Ovary (tissue), 9 donors: ENCODE data around the gene NEMP2. TPM values are rescaled to one million over a fixed set of nuclear protein-coding genes. Genes with fewer than 3 reads are reported as not detected.

ENCODE experiments used
- DNase-seq, 5 donors: peaks; one replicate each; pipeline ENCODE4 v3.0.0-alpha.2; 2019 to 2020
- H3K27ac ChIP-seq, 2 donors: fragments of 200-600 bp; one replicate each; pipeline versions ENCODE4 v1.5.1 to v1.8.0; 2019 to 2022
- H3K27me3 ChIP-seq: fragments of 200-600 bp; one replicate; pipeline ENCODE4 v1.8.0; 2022
- H3K36me3 ChIP-seq: fragments of 200-600 bp; sonication (generic); one replicate; pipeline ENCODE4 v1.5.1; 2019
- H3K4me1 ChIP-seq: one replicate; pipeline ENCODE4 v1.8.1; 2013; ENCODE audit warnings: mild to moderate bottlenecking, moderate library complexity; ENCODE audit not compliant: insufficient read depth
- H3K4me3 ChIP-seq: fragments of 200-600 bp; sonication (generic); one replicate; pipeline ENCODE4 v1.5.1; 2017
- H3K9me3 ChIP-seq, 2 donors: fragments of 200-600 bp in 1 of 2; sonication (generic) in 1 of 2; one replicate each; pipeline versions ENCODE4 v1.5.1 to v1.8.1; 2013 to 2019; ENCODE audit warnings: mild to moderate bottlenecking in 1 of 2, moderate library complexity in 1 of 2
- EP300 ChIP-seq: sonication (generic); formaldehyde crosslinking; IDR thresholded peaks from one replicate; pipeline ENCODE4 v1.6.1; 2017; ENCODE audit warnings: antibody characterized with exemption
- POLR2A ChIP-seq: fragments of 450-650 bp; IDR thresholded peaks from one replicate; pipeline ENCODE4 v1.6.1; 2017; ENCODE audit warnings: antibody characterized with exemption, mild to moderate bottlenecking, moderate library complexity
- WGBS, 3 donors: extraction: QIAGEN DNeasy Blood & Tissue Kit in 1 of 3; methylation state at CpG; one replicate each; pipeline versions ENCODE4 v1.1.5 to v1.1.7; 2013 to 2017; 5-methylcytosine and 5-hydroxymethylcytosine counted together
- intact Hi-C, 4 donors: fragments of 100-400 bp; cut with DNase I; formaldehyde crosslinking; loops; one replicate each; pipeline versions ENCODE4 v1.11.0 to v1.15.1; 2022 to 2023
- polyA plus RNA-seq, 2 donors: library from polyadenylated mRNA; stranded (reverse); fragments of 200-250 nt in 1 of 2; fragments of 350-450 nt in 1 of 2; fragmentation: Illumina TruSeq in 1 of 2; extraction: RNeasy Lipid Tissue Mini Kit (QIAGEN cat#74804) in 1 of 2; gene quantifications; one replicate each; pipeline ENCODE4 v1.2.3, GENCODE V29; 2013 to 2014
- total RNA-seq, 7 donors: library from RNA; depleted of rRNA in 2 of 7; stranded (reverse); fragments of >200 nt in 2 of 7; fragmentation: NEBNext Ultra II Directional in 3 of 7; extraction: Animal tissue kit (Norgen Biotek cat#: 25700) in 3 of 7; gene quantifications; one replicate each; pipeline versions ENCODE4 v1.1.0 to v1.2.4, GENCODE V29; 2016 to 2023
- TF ChIP-seq, protein P1 (sequence below), 3 donors: fragments of 450-650 bp in 2 of 3; fragments of 200-600 bp in 1 of 3; IDR thresholded peaks; one replicate each; pipeline versions ENCODE4 v1.5.1 to v1.8.0; 2016 to 2022; ENCODE audit warnings: antibody characterized with exemption in 3 of 3, mild to moderate bottlenecking in 1 of 3
- donor health status: DM: no; HTN: no; CAD: no; lungs with moderate emphysema.
- donor health status: DM: no; HTN: no; CAD: no.
- donor health status: Bipolar disorder and iron deficiency.
- donor health status: DM: yes; HTN: yes; CAD: no.
- donor health status: DM: no; HTN: no; CAD: no.
- donor health status: DM: yes; HTN: yes; CAD: no.

Gene NEMP2
- total and polyA plus RNA-seq, 9 donors, result 1.4 to 6.4 (median 4.5) TPM

DNA sequence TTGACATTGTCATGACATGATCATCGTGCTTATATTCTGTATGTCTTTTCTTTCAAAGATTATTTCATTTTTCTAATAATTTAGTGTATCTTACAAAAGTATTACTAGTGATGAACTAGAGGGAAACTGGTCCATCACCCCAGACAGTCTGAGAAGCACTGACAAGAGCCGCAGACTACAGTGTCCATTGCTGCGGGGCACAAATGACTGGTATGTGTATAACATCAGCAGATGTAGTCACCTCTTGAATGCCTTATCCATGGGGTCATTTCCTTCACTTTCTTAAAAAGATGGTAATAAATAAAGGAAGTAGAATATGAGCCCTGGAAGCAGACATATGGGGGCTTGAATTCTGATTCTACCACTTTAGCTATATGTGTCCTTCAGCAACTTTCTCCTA, 29.6 kb downstream of the NEMP2 start:
- Histone ChIP-seq H3K4me1 (peaks cover 1% of the 10 kb centered on the region), H3K36me3 (no peaks in the 10 kb centered on the region), H3K4me3 (no peak overlapping the region), H3K27ac (no peak overlapping the region), H3K9me3 (no peaks in the 10 kb centered on the region), H3K27me3 (no peaks in the 10 kb centered on the region)
- no peak for DNase-seq
- 95 to 99% (median 98%) methylated on average over 3 of the region's 3 CpGs for WGBS, 3 donors
- intact Hi-C loops, result no loop called here
- TF ChIP-seq, protein P1, sequence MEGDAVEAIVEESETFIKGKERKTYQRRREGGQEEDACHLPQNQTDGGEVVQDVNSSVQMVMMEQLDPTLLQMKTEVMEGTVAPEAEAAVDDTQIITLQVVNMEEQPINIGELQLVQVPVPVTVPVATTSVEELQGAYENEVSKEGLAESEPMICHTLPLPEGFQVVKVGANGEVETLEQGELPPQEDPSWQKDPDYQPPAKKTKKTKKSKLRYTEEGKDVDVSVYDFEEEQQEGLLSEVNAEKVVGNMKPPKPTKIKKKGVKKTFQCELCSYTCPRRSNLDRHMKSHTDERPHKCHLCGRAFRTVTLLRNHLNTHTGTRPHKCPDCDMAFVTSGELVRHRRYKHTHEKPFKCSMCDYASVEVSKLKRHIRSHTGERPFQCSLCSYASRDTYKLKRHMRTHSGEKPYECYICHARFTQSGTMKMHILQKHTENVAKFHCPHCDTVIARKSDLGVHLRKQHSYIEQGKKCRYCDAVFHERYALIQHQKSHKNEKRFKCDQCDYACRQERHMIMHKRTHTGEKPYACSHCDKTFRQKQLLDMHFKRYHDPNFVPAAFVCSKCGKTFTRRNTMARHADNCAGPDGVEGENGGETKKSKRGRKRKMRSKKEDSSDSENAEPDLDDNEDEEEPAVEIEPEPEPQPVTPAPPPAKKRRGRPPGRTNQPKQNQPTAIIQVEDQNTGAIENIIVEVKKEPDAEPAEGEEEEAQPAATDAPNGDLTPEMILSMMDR (IDR thresholded peaks at IDR 0.05), result no peak
- TF ChIP-seq EP300 (no peak), POLR2A (no peak)

DNA sequence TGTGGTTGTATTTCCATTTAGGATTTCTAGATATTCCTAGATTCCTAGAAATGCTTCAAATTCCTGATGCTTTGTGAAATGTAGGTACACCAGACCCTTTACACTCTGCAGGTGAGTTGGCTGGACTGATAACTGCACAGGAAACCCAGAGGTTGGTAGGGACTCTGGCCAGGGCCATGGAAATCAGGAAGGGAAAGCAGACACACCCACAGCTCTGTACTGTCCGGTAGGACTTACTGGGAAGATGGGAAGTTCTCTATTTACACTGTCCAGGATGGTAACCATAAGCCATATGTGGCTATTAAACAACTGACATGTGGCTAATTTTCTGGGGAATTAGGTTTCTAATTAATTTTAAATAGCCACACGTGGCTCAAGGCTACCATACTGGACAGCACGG, 31.4 kb downstream of the NEMP2 start:
- H3K27me3 ChIP-seq, result no peaks in the 10 kb centered on the region
- no peaks in the 10 kb centered on the region for H3K36me3 ChIP-seq
- peaks cover 1% of the 10 kb centered on the region for H3K4me1 ChIP-seq
- no peaks in the 10 kb centered on the region for H3K9me3 ChIP-seq
- intact Hi-C loops, result no loop called here
- DNase-seq, result no peak
- H3K4me3 ChIP-seq, result no peak overlapping the region
- H3K27ac ChIP-seq, result no peak overlapping the region
- 84 to 91% (median 87%) methylated on average over 3 of the region's 3 CpGs for WGBS, 3 donors
- TF ChIP-seq POLR2A (no peak), EP300 (no peak)
- TF ChIP-seq, protein P1 (IDR thresholded peaks at IDR 0.05), result no peak

DNA sequence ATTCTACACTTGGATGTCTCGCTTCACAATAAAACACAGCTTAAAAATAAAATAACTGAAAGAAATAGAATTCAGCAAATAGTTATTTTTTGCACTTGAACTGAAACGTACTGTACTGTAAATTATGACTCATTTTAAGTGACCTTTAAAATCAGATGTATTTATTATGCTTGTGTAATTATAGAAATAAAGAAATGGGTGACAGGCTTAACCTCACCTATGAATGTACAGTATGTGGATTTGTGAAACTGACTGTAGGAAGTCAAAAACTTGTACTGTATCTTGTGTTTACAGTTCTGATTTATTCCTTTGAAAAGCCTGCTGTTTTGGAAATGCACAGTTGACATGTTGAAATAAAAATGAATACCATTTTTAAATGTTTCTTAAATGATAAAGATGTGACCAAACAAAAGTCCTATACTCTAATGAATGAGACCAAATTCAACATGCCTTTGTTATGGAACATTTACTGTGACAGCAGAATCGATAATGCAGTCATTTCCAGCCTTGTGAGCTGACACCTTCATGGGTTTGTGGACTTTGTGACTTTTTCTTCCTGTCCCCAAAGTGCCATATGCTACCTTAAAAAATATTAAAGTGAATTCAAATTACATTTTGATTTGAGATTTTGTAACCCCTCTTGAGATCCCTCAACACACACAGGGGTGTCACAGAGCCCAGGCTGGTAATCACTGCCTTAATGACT, 32.7 kb downstream of the NEMP2 start:
- H3K27ac ChIP-seq, result no peak overlapping the region
- intact Hi-C loops, result no loop called here
- peaks cover 1% of the 10 kb centered on the region for H3K4me1 ChIP-seq
- no peak overlapping the region for H3K4me3 ChIP-seq
- WGBS, 3 donors, result 59 to 71% (median 63%) methylated on average over 3 of the region's 3 CpGs
- no peaks in the 10 kb centered on the region for H3K27me3 ChIP-seq
- H3K9me3 ChIP-seq, result no peaks in the 10 kb centered on the region
- no peak for DNase-seq
- H3K36me3 ChIP-seq, result no peaks in the 10 kb centered on the region
- TF ChIP-seq EP300 (no peak), POLR2A (no peak)
- TF ChIP-seq, protein P1 (IDR thresholded peaks at IDR 0.05), result no peak

DNA sequence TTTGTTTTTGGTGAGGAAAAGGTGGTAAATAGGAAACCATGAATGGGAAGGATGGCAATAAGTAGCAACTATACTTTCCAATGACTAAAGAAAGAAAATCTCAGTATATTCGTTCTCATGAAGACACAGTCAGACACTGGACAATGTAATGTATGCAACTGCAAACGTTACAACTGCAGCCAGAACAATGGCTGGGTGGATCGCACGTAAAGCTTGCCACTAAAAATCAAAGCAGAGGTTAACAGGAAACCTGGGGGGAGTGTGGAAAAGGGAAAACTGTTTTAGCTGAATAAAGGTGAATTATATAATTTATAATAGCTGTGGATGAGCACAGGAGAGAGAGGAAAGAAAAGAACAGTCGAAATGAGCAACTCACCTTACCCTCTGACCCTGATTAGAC, 33.3 kb downstream of the NEMP2 start:
- H3K4me3 ChIP-seq, result no peak overlapping the region
- H3K27me3 ChIP-seq, result no peaks in the 10 kb centered on the region
- no peaks in the 10 kb centered on the region for H3K36me3 ChIP-seq
- no peak for DNase-seq
- WGBS, 3 donors, result 80 to 88% (median 86%) methylated on average over 5 of the region's 5 CpGs
- peaks cover 1% of the 10 kb centered on the region for H3K4me1 ChIP-seq
- intact Hi-C loops, result no loop called here
- TF ChIP-seq EP300 (no peak), POLR2A (no peak)
- TF ChIP-seq, protein P1 (IDR thresholded peaks at IDR 0.05), result no peak
- H3K9me3 ChIP-seq, result no peaks in the 10 kb centered on the region
- H3K27ac ChIP-seq, result no peak overlapping the region
